Stimulated activated CD8-positive, alpha-beta memory T cell treated with anti-CD3 and anti-CD28 coated beads, Interleukin-15, amount 100 ng/mL, for 24 hours (primary cell): ENCODE measurements around the gene NINJ2.

Experiments used
- DNase-seq: peaks from one replicate; pipeline ENCODE4 v3.0.0-alpha.2; 2020; ENCODE audit warnings: low read depth

NINJ2 gene

GRCh38 chr12:673849-674248 is 10.6 kb upstream of the NINJ2 start:
- no peak for DNase-seq

DNA sequence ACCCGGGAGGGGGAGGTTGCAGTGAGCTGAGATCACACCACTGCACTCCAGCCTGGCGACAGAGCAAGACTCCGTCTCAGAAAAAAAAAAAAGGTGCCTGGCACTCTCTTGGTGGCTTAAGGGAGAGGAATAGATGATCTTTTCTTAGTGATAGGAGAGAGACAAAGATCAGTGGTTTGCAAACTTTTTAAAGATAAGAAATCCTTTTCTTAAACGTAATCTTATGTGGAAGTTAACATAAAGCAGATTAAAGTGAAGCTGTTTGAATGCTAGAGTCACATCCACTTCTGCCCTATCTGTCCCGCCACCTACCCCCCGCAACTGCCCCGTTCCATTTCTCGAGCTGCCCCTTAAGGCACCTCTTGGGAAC is 6.3 kb upstream of the NINJ2 start:
- no peak for DNase-seq

GRCh38 chr12:668090-668481 is 4.8 kb upstream of the NINJ2 start:
- no peak for DNase-seq

GRCh38 chr12:666766-667308 is 3.6 kb upstream of the NINJ2 start:
- no peak for DNase-seq

GRCh38 chr12:666066-666465 is 2.8 kb upstream of the NINJ2 start:
- no peak for DNase-seq

DNA sequence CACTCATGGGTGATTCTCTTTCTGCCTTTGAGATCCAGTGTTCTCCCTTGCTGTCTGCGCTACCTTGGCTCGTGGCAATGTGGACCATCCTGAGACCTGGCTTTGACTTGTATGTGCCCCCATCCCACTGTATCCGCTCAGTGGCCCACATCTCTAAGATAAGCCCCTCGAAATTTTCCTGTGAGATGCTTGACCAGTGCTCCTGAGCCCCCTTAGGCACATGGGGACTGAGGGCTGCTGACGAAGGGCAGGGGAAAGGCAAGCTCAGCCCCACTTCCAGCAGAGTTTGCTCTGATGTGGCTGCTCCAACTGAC is 1.5 kb upstream of the NINJ2 start:
- no peak for DNase-seq

DNA sequence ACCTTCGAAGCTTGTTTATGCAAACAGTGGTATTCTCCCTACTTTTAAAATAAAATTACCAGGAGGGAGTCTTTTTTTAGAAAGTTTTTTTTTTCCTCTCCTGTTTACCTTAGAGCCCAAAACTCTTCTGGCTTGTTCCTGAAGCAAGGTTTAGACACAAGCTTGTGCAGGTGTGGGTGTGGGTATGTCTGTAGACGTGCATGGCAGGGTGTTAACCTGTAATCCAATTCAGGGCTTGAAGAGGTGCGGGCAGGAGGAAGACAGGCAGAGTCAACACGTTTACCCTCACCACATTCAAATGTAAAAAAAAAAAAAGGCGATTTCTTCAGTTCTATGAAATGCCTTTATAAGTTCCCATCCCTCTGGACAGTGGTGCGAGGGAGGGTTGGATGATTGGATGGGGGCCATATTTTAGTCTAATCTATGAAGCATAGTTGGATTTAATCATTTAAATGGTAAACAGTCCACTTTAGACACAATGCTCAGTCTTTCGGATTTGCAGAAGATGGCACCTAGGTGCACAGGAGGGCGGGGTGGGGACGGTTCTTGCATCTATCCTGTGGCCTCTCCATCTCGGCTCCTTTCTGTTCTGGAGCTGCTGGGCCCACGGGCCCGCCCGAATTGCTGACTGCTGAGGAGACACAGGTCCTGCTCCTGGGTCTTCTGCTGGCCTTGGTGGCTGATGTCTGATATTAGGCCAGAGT is 982 bp upstream of the NINJ2 start:
- DNase-seq: no peak

DNA sequence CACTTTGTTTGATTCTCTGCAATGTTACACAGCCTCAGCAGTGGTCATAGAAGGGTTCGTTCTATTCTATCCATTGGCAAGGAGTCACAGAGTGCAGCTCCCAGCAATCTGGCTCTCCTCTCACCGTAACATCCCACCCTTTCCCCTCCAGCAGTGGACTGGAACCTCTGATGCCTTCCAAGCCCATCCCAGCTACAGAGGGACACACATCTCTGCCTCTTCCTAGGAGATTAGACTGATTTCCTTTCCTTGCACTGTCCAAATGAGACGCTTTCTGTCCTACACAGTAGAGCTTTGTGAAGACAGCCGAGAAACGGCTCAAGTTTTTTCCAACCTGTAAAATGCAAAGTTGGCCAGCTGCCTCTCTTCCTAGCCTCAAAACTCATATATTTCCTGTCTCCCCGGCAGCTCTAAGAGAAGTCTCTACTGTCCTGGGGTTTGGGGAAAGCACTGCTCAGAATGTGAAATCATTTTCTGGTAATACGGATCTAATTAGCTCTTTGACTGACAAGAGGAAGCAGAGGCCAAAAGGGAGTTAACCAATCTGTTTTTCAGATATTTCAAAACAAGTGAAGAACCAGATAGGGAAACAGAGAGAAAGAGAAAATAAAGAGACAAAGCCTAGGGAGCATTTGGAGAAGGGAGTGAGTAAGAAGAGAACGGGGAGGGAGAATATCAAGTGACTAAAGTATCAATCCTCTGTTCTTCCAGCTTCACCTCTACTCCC is 516 bp downstream of the NINJ2 start:
- DNase-seq: no peak

- no peak for DNase-seq
Measured at GRCh38 chr12:661720-662486, 1.3 kb downstream of the NINJ2 start.

DNA sequence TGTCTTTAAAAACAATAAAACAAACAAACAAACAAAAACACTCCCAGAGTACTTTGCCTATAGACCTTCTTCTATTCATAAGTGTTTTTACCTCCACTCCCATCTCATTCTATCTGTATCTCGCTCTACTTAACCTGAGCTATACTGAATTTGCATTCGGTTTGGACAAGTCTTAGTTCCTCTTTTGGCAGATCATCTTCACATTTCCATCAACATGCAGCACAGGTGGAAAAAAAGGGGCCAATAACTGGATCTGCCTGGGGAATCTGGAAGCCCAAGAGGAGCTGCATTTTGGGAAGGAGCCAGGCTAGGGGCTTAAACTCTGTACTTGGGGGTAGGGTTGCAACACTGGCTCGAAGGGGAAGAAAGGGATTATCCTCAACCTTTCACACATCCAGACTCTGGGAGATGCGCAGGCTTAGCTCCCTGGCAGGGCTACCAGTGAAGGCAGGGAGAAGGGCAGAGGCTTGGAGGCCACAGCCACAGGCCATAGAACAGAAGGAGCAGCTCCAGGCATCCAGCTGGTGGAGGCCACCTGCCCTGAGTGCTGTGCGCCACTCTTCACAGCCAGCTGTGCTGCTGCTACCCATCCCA is 4.1 kb downstream of the NINJ2 start:
- DNase-seq: no peak

DNA sequence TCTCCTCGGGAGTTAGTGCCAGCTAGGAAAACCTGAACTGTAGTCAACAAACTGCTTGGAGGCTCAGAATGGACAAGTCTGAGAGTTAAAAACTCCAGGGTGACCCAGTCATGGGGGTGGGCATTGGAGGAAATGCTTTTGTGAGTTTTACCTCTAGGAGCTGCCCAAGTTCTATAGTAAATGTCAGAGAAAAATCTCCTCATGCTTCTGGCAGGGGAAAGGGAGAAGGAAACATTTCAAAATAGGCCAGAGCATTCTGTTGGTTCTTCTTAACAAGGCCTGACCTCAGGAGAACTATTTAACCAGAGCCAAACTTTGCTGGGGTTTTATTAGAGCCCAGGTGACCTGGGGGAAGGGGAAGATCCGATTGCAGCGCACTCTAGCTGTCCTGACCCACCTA is 12.3 kb downstream of the NINJ2 start:
- no peak for DNase-seq

DNA sequence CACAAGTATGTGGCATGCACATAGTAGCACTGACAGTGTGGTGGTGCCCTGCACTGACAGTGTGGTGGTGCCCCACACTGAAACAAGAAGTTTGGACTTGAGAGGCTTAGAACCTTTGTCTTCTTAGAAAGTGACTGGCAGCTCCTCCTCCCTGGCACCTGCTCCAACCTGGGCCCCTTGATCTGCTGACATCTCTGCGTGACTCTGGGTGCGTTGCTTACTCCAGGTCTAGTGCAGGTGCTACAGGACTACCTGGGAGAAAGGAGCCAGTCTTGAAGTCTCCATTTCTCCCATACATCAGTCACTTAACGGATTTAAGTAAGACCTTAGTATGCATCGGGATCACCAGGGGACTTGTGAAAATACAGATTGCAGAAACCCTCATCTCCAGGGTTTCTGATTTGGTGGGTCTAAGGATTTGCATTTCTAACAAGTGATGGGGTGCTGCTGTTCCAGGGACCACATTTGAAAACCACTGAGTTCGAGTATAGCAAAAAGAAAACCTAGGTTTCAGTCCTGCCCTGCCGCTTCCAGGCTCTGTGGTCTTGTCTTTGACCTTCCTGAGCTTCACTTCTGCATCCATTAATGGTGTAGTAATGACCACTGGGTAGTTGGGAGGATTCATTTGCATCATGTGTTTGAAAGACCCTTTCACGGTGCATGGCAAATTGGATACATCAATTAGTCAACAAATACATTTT is 15.7 kb downstream of the NINJ2 start:
- DNase-seq: no peak

DNA sequence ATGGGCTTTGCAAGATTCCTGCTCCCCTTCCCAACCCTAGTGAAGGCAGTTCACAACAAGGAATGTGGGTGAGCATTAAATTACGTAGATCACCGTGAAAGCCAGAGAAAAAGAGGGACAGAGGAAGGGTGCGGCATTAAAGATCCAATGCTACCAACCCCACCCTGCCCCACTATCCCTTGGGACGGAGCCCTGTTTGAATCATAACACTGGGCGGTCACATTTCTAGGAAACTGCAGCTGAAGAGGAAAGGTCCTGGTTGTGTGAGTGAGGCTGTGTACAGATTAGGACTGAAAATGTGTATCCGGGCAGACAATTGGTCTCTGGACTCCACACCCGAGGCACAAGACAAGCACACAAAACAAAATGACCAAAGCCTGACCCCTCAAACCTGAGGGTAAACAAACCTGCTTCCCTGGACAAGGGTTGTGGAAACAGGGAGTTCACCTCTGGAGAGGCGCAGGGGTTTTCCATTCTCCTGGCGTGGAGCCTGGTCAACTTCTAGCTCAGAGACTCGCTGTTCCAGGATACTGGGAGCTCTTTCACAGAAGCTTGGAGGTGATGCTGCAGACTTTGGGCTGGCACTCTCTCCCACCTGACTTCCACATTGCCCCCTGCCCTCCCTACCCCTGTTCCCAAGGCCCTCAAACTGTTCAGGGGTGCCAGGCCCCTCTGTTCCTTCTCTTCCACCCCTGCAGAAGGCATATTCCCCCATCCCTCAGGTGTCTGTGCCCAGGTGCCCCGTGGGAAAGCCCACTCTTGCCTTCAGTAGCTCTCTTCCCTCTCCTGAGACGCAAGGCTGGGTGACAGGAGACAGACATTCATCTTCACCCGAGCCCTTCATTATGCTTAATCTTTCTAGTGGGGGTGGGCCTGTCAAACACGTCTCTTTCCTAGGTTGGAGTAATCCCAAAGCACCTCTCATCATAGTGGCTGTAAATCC is 16.5 kb downstream of the NINJ2 start:
- no peak for DNase-seq

DNA sequence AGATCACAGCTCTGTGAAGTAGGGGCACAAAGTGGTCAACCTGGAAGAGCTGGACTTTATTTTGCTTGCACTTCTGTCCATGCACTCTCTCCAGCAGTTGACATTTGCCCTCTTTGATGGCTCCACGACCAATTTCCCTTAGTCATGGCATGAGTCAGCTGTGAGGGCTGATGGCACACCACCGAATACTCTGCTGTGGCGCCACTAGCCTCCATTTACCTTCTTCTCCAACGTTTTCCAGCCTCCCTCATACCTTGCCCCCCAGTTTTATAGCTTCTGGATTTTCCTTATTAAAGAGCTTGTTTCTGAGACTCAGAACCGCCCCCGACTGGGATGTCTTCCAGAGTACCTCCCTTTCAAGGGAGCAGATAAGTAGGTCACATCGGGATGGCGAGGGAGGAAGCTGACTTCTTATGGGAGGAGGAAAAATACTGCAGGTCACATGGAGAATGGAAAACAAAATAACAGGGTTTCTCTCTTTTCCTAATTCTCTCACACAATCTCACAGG is 17.6 kb downstream of the NINJ2 start:
- DNase-seq: no peak

DNA sequence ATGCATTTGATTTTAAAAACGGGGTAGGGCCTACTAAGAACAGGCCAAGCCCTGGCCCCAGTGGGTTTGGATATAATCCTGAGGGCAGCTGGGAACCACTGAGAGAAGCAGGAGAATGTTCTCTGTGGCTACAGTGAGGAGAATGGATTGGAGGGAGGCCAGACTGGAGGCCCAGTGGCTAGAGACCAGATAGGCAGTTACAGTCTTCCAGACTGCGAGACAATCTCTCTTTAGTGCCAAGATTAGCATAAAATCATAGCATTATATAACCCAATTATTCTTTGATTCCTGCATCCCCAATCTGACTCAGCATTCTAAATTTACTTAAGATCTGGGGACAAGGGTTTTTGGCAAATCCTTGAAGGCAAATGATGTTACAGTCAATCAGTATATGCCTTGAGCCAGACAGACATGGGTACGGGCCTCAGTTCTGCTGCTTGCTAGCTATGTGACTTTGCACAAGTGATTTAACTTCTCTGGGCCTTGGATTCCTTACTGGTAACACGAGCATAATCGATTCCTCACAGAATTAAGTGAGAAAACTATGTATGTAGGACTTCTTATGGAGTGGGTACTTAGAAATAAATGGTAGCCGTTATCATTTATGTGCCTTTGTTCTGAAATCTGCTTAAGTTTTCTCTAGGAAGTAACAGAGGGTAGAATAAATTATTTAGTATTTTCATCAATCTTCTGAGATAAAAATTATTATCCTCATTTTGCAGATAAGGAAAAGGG is 18.3 kb downstream of the NINJ2 start:
- no peak for DNase-seq

GRCh38 chr12:644303-644639 is 19.0 kb downstream of the NINJ2 start:
- no peak for DNase-seq

GRCh38 chr12:643475-644302 is 19.6 kb downstream of the NINJ2 start:
- DNase-seq: no peak

DNA sequence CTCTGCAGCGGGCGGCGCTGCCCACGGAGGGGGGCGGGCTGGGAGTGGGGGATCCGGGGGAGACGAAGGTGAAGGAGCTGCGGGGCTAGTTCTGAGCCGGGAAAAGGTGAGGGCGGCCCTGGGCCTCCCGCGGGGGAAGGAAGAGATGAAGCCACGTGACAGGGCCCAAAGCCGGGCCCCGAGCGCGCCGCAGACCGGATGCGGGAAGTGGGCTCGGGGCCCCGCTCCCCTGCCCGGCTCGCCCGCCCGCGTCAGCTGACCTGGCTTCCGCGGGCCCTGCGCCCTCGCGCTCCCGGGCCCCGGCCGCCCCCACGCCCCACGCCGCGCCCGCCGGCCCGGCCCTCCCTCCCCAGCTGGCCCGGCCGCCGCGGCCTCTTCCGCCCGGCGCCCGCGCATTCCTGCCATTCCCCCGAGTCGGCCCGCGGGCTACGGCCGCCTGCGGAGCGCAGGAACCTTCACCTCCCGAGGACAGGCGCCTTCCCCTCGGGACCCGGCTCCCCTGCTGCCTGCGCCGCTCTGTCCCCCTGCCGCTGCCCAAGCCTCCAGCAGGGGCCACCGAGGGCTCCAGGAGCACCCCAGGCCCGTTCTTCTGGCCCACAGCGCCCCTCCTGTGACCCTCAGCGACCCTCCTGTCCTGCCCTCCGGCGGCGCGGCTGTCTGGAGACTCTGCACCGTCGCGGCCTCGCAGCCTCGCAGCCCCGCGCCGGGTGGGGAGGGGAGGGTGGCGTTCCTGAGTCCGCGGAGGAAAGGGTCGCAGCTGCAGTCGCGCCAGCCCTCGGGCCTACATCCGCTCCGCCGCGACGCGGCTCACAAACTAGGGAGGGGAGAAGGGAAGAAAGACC is 20.4 kb downstream of the NINJ2 start:
- peak; percentile 47 for DNase-seq
